COLO668 (cell line): ENCODE data around the gene SAMD4A.
"Not testable (repeated sequence)": the region's sequence is repeated elsewhere in the genome, so short reads cannot be mapped to it uniquely, and the experiment has no call there.

Experiments
- DNase-seq: peaks from one replicate; lab custom pipeline; 2025; ENCODE audit not compliant: unreplicated experiment; lab: John Stamatoyannopoulos, UW

Gene SAMD4A

DNA sequence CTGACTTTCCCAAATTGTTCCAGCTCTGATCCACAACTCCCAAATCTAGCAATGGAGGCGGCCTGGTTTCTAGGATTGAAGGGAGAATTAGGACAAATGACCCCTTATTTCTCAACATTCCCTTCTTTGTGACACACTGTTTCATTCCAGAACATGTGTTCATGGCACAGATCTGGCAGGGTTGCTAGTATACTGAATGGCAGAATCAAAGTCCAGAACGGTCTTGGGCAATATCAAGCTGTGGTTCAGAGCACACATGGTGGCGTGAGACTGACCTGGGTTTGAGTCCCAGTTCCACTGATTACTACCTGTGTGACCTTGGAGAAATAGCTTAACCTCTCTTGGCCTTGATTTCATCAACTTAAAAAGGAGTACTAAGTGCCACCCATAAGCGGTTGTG, 152.5 kb downstream of the SAMD4A start:
- no peak for DNase-seq

DNA sequence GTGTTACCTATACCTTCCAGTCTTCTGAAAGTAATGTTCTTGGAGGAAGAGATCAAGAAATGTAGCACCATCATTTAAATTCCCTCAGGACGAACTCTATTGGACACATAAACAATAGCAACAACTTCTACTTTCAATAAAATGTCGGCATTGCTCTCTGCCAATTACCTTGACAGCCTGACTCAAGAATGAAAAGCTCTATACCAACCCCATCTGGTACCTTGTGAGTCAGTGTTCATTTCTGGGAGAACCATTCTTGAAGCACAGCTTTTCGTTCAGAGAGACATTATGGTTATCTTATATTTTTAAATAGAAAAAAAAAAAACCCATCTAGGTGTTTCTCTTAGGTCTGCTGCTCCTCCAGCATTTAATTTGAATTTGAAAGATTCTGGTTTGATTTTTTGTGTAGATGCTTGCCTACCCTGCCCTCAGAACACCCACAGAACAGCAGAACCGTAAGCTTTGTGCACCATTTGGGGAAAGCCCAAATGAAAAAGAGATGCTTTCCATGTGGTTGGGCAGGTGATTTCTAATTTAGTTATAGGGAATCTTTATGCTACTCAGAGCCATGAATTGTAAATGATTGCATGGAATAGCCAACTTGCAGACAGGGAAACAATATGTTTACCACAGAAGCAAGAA, 156.0 kb downstream of the SAMD4A start:
- DNase-seq, result no peak

GRCh38 chr14:54724123-54724522, 157.2 kb downstream of the SAMD4A start:
- DNase-seq, result no peak

GRCh38 chr14:54724676-54725325, 157.9 kb downstream of the SAMD4A start:
- no peak for DNase-seq

GRCh38 chr14:54725998-54726397, 159.1 kb downstream of the SAMD4A start:
- DNase-seq, result no peak

DNA sequence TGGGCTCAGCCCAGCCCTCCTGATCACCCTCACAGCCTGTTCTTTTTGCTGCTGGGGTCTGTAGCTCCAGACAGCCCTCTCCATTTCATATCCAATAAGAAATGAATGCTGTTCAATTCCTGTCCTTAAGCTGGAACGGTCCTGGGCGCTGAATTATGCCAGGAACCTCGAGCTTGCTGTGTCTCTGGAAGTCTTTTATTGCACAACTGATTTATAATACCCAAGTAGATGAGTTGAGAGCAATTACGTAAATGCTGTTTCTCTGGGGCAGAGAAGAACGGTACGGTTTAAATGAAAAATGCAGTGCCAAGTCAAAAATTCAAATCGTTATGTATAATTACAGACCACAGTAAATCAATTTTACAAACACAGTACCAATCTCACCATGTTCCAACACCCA, 161.0 kb downstream of the SAMD4A start:
- no peak for DNase-seq

DNA sequence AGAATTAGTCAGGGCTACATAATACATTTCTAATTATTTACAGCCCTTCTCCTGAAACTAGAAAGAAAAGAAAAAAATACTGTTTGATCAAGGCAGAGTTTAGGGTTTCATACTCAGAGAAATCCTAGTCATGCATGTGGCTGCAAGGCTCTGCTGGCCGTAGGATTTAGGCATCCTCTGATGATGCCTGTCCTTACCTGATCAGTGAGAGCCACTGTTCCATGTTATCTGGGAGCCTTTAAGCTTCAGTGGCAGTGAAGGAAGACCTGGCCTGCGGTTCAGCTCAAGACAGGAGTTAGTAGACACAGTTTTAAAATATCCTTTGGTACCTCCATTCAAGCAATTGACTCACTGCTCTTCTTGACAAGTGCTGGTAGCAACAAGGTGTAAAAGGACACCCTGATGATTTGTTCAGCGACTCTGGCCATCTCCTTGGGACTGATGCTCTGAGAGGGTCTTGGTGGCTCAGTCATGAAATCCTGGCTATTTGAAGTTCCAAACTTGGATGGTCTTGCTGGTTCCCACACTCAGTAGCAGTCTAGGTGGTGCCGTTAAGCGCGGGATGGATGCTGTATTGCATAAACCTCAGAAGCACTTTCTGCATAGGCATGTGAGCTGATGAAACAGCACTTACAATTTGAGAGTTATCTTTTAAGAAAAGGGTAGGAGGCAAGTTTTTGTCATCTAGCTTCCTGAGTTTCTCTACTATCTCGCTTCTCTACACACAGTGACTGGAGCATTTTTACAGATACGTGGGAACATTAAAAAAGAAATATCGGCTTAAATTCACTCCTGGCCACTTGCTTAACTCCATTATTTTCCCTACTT, 162.0 kb downstream of the SAMD4A start:
- no peak for DNase-seq

DNA sequence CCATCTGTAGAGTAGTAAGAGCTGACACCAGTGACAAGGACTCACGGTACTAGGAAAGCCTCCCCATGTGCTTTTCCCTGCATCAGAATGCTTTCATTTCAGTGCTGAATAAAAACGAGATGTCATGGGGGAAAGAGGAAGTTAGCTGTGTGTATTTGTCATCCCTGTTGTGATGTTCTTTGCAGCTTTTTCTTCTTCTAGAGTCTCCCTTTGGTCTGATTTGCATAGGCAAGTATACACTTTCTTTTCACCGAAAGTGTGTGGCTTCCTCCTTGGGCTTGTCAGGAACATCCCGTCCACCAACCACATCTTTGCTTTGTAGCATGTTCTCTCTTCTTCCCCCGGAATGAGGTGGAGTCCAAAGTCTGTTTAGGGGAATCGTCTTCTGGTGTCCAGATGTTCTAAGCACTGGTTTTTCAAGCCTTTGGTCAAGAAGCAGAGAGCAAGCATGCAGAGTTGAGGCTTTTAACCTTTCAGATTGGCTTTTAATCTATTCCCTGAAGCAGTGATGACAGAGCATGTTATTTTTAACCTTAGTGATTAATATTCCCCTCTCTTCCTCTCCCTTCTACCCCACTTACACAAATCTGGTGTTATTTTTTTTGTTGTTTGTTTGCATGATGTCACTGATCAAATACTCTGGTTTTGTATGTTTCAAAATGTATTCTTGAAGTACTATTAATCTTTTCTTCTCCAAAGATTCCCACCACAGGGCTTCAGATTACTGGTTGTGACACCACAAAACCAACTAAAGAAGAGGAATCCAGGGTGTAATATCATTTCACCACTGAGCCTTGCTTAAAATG, 163.4 kb downstream of the SAMD4A start:
- DNase-seq, result no peak

DNA sequence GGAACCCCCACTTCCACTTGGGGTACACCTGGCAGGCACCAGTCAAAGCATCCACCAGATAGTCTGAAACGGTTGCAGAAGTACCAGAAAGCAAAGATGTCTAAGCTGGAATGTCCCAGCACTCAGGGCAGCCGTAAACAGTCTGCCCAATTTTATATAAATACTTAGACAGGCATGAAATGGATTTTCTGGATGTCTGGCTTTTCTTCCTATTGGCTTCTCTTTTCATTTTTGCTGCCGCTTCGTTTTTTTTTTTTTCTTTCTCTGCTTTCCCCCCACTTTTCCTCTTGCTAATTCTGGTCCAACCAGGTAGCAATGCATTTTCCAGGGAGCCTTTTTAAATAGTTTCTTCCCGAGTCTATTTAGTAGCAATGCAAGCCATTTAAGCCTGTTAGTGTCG, 168.0 kb downstream of the SAMD4A start:
- DNase-seq, result no peak

DNA sequence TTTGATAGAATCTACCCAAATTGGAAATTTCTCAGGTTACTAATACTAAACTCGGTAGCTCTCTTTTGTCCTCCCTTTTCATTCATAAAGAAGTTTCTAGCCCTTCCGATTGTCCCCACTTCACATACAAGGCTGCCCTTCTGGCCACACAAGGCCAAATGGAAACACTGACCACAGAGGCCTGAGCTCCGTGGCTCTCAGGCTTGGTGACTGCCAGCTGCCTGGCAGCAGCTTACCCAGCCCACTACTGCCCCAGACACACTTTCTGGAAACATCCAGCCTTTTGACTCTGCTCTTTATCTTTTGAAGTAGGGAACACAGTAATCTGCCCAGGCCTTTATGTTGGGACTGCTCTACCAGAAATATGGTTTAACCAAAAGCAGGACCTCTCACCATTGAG, 168.5 kb downstream of the SAMD4A start:
- no peak for DNase-seq

DNA sequence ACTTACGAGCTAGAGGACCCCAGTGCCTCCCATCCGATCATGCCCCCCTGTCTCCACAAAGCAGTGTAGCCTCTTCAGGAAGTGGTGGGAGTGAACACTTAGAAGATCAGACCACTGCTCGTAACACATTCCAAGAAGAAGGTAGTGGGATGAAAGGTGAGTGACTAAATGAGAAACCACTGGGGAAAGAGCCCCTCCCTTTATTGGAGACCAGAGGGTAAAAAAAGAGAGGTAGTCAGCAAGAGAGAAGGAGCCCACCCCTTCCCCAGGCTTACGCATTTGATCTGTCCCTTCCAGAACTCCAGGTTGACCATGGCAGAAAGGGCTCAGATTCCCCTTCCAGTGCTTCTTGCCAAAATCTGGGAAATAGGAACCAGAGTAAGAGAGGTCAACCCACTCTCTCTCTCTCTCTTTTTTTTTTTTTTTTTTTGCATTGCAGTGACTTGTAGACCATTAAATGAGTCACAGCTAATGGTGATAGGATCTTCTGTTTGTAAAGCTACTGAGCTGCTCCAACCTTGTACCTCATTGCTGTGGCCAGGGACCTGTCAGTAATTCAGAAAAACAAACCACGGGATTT, 170.3 kb downstream of the SAMD4A start:
- DNase-seq, result no peak

DNA sequence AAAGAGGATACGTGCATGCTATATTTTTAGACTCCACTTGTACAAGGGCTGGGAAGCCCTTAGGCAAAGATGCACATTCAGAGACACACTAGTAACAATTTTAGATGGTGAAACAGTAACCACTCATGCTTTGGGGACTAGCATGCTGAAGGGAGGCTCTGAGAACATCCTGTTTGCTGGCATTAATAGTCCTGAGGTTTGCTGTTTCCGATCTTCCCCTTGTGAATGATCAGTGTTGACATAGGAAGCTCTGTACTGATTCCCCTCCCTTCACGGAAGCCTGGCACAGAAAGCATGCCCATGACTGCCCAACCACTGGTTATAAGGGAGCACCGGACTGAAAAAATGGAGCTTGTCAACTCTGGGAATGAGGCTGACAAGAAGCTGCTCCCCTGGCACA, 171.1 kb downstream of the SAMD4A start:
- peak; percentile 55 for DNase-seq

GRCh38 chr14:54739514-54739913, 172.6 kb downstream of the SAMD4A start:
- no peak for DNase-seq

- no peak for DNase-seq
Measured at GRCh38 chr14:54742492-54743350, 175.8 kb downstream of the SAMD4A start.

DNA sequence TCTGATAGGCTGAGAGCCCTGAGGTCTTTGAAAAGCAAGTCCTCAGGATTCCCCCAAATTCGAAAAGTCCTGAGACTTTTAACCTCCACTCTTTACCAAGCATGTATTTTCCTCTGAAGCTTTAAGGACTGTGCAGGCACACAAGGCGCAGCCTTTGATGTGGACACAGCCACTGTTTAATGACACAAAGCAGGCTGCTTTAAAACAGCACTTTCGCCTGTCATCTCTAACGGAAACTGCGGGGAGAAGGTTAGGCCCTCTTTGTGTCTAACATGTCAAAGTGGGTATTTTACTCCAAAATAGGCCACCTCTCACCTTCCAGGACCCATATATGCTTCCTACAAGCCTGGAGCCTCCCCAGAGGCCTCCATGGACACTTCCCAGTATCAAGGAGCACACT, 176.5 kb downstream of the SAMD4A start:
- no peak for DNase-seq

- no peak for DNase-seq
Measured at GRCh38 chr14:54746019-54746418, 179.1 kb downstream of the SAMD4A start.

- no peak for DNase-seq
Measured at GRCh38 chr14:54747616-54748015, 180.7 kb downstream of the SAMD4A start.

DNA sequence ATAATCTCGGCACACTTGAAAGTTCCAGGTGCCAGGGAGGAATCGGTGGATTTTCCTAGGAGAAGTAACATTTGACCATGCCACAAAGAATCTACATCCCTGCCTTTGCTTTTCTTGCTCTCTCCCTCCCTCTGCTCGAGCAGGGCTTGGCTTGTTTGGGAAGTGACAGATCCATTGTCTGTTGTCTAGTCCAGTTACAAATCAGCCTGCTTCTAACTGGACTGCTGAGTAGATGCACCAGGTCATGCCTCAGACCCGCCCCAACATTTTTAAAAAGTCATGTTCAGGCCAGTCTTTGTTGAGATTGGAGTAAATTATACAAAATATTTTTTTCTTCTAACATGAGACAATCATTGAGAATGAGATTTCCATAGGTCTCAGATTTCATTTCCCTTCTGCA, 182.3 kb downstream of the SAMD4A start:
- no peak for DNase-seq

GRCh38 chr14:54749727-54750126, 182.8 kb downstream of the SAMD4A start:
- no peak for DNase-seq

DNA sequence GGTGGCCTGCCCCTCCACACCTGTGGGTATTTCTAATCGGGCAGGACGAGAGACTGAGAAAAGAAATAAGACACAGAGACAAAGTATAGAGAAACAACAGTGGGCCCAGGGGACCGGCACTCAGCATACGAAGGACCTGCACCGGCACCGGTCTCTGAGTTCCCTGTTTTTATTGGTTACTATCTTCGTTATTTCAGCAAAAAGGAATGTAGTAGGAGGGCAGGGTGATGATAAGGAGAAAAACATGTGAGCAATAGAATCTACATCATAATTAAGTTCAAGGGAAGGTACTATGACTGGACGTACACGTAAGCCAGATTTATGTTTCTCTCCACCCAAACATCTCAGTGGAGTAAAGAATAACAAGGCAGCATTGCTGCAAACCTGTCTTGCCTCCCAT, 185.7 kb downstream of the SAMD4A start:
- not testable (repeated sequence) for DNase-seq
